Measurements from ENCODE around the gene AKAP1. TPM values are rescaled to one million over a fixed set of nuclear protein-coding genes. Genes with fewer than 3 reads are reported as not detected.

AKAP1 gene
- total and polyA plus RNA-seq, 9 donors = 20.0 to 45.2 (median 30.4) TPM

DNA sequence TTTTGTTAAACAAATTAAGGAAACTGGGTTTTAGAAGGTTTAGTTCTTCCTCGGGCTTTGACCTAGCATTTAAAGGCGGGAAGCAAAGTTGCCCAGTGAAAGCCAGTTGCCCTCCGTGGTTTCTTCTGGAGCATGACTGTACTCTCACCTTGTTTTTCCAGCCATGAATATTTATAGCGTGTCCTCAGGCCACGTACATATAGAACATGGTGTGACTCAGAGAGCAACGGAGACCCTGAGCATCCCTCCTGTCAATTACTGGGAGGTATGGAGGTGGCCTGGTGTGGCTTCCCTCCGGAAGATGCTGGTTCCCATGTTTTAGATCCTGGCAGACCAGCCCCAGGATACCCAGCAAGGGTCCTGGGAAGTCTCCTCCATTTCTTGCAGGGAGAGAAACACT lies 48.4 kb downstream of the AKAP1 start:
- Histone ChIP-seq H3K27ac (no peak overlapping the region), H3K9me3 (no peaks in the 10 kb centered on the region), H3K36me3 (no peaks in the 10 kb centered on the region), H3K4me1 (ENCODE audit: insufficient read depth) (no peaks in the 10 kb centered on the region), H3K4me3 (no peak overlapping the region), H3K27me3 (no peaks in the 10 kb centered on the region)
- intact Hi-C loops (cut with DNase I) = loop anchor here (5.0 to 10.0 kb wide), 4 partner anchors 611 to 981 kb away; partner anchors contain the start of gene CCDC182 (in 2 of the 4)
- DNase-seq = no peak
- 85 to 89% (median 87%) methylated on average over 7 of the region's 7 CpGs for WGBS, 3 donors
- TF ChIP-seq EP300 (IDR thresholded peaks at IDR 0.05) (no peak), POLR2A (IDR thresholded peaks at IDR 0.05) (no peak)
- TF ChIP-seq, protein P1, sequence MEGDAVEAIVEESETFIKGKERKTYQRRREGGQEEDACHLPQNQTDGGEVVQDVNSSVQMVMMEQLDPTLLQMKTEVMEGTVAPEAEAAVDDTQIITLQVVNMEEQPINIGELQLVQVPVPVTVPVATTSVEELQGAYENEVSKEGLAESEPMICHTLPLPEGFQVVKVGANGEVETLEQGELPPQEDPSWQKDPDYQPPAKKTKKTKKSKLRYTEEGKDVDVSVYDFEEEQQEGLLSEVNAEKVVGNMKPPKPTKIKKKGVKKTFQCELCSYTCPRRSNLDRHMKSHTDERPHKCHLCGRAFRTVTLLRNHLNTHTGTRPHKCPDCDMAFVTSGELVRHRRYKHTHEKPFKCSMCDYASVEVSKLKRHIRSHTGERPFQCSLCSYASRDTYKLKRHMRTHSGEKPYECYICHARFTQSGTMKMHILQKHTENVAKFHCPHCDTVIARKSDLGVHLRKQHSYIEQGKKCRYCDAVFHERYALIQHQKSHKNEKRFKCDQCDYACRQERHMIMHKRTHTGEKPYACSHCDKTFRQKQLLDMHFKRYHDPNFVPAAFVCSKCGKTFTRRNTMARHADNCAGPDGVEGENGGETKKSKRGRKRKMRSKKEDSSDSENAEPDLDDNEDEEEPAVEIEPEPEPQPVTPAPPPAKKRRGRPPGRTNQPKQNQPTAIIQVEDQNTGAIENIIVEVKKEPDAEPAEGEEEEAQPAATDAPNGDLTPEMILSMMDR (IDR thresholded peaks at IDR 0.05) = no peak

DNA sequence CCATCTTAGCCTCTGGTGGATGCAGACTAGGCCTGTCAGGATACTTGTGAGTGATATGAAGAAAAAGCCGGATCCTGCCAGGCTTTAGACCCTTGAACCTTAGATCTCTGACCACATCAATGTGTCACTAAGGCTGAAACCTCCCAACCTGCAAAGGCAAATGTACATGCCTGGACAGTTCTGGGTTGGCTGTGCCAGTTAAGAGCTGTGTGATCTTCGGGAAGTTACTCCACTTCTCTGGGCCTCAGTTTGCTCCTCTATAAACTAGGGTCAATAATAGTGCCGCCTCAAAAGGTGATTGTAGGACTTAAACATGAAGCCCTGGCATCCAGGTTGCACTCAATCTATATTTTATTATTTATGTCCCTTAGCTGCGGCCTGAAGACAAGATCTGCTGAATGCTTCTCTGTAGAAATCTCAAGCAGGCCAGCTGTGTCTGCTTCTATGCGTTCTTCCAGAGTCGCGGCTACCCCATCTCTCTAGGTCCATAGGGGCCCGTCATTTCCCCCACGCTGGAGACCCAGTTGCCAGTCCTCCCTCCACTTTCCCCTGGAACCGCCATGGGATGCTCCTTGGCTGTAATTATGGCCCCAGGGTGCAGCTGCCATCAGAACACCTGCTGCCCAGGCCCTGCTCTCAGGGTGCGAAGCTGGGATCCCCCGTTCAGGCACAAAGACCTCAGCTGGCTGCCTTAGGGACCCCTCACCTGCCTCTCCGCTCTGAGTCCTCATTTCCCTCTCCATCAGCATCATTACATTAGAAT lies 50.2 kb downstream of the AKAP1 start:
- no peak for DNase-seq

DNA sequence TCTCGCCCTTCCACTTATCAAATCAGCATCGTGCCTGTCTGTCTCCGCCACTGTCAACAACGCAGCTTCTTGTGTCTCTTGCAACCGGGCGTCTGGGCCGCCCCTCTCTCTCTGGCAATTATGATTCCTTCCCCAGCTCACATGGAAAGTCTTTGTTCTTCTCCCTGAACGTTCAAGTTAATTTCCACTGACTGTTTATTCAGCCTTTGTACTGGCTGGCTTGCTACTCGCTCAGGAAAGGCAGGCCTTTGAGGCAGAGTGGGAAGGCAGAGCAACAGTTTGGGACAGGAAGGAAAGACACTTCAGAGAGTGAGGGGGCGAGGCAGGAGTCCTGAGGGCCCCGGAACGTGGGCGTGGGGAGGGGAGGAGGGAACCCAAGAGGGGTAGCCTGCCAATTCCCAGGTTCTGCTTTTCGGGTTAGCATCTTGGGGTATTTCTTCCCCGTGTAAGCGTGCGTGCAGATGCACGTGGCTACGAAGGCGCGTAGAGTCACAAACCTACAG lies 50.8 kb downstream of the AKAP1 start:
- TF ChIP-seq POLR2A (IDR thresholded peaks at IDR 0.05) (no peak), EP300 (IDR thresholded peaks at IDR 0.05) (no peak)
- TF ChIP-seq, protein P1 (IDR thresholded peaks at IDR 0.05) = no peak
- Histone ChIP-seq H3K36me3 (no peaks in the 10 kb centered on the region), H3K9me3 (no peaks in the 10 kb centered on the region), H3K27me3 (no peaks in the 10 kb centered on the region), H3K27ac (no peak overlapping the region), H3K4me1 (ENCODE audit: insufficient read depth) (no peaks in the 10 kb centered on the region), H3K4me3 (no peak overlapping the region)
- intact Hi-C loops (cut with DNase I) = loop anchor here in 3 of 4 donors (5.0 to 10.0 kb wide), 4 partner anchors 609 to 979 kb away; partner anchors contain the start of gene CCDC182 (in 3 of the 3)
- no peak for DNase-seq
- WGBS, 3 donors = 69 to 77% (median 74%) methylated on average over 21 of the region's 21 CpGs

More for the DNA sequence above, 50.2 kb downstream of the AKAP1 start:
- Histone ChIP-seq H3K27ac (no peak overlapping the region), H3K27me3 (no peaks in the 10 kb centered on the region), H3K36me3 (no peaks in the 10 kb centered on the region), H3K9me3 (no peaks in the 10 kb centered on the region), H3K4me1 (ENCODE audit: insufficient read depth) (no peaks in the 10 kb centered on the region), H3K4me3 (no peak overlapping the region)
- 95 to 96% (median 96%) methylated on average over 13 of the region's 13 CpGs for WGBS, 3 donors
- intact Hi-C loops (cut with DNase I) = loop anchor here in 3 of 4 donors (5.0 to 10.0 kb wide), 4 partner anchors 610 to 980 kb away; partner anchors contain the start of gene CCDC182 (in 3 of the 3)
- TF ChIP-seq, protein P1 (IDR thresholded peaks at IDR 0.05) = no peak
- TF ChIP-seq POLR2A (IDR thresholded peaks at IDR 0.05) (no peak), EP300 (IDR thresholded peaks at IDR 0.05) (no peak)

DNA sequence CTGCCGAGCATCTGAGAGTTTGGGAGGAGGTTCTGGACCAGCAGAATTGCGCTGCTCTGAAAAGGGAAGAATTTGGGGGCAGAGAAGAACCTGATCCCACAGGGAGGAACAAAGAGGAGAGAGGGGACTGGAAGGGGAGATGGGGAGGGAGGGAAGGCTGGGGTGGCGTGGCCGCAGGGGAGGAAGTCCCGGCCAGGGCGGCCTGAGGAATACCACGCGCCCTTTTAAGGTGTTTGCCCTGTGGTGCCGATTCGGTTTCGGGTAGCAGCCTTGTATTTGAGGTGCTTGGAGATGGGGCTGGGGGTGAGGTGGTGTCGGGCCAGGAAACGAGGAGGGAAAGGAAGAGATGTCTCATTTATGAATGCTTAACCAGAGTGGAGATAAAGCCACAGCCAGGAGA lies 51.3 kb downstream of the AKAP1 start:
- Histone ChIP-seq H3K27ac (no peak overlapping the region), H3K4me3 (no peak overlapping the region), H3K9me3 (no peaks in the 10 kb centered on the region), H3K4me1 (ENCODE audit: insufficient read depth) (no peaks in the 10 kb centered on the region), H3K36me3 (no peaks in the 10 kb centered on the region), H3K27me3 (no peaks in the 10 kb centered on the region)
- DNase-seq = no peak
- 84 to 87% (median 85%) methylated on average over 13 of the region's 13 CpGs for WGBS, 3 donors
- TF ChIP-seq POLR2A (IDR thresholded peaks at IDR 0.05) (no peak), EP300 (IDR thresholded peaks at IDR 0.05) (no peak)
- TF ChIP-seq, protein P1 (IDR thresholded peaks at IDR 0.05) = no peak
- intact Hi-C loops (cut with DNase I) = loop anchor here in 3 of 4 donors (5.0 to 10.0 kb wide), 4 partner anchors 608 to 978 kb away; partner anchors contain the start of gene CCDC182 (in 3 of the 3)

All from ovary (tissue), 9 donors.